Ovary (tissue), 9 donors: ENCODE results near the gene SNRPD1. TPM values are rescaled to one million over a fixed set of nuclear protein-coding genes. Genes with fewer than 3 reads are reported as not detected.
A peak's percentile ranks its signal among the peaks of the same experiment; 100 is the strongest.
"Not testable (repeated sequence)": the region's sequence is repeated elsewhere in the genome, so short reads cannot be mapped to it uniquely, and the experiment has no call there.

Source experiments
- DNase-seq, 5 donors: peaks; one replicate each; pipeline ENCODE4 v3.0.0-alpha.2; 2019 to 2020
- H3K27ac ChIP-seq, 2 donors: fragments of 200-600 bp; one replicate each; pipeline versions ENCODE4 v1.5.1 to v1.8.0; 2019 to 2022
- H3K27me3 ChIP-seq: fragments of 200-600 bp; one replicate; pipeline ENCODE4 v1.8.0; 2022
- H3K36me3 ChIP-seq: fragments of 200-600 bp; sonication (generic); one replicate; pipeline ENCODE4 v1.5.1; 2019
- H3K4me1 ChIP-seq: one replicate; pipeline ENCODE4 v1.8.1; 2013; ENCODE audit warnings: mild to moderate bottlenecking, moderate library complexity; ENCODE audit not compliant: insufficient read depth
- H3K4me3 ChIP-seq: fragments of 200-600 bp; sonication (generic); one replicate; pipeline ENCODE4 v1.5.1; 2017
- H3K9me3 ChIP-seq, 2 donors: fragments of 200-600 bp in 1 of 2; sonication (generic) in 1 of 2; one replicate each; pipeline versions ENCODE4 v1.5.1 to v1.8.1; 2013 to 2019; ENCODE audit warnings: mild to moderate bottlenecking in 1 of 2, moderate library complexity in 1 of 2
- EP300 ChIP-seq: sonication (generic); formaldehyde crosslinking; IDR thresholded peaks from one replicate; pipeline ENCODE4 v1.6.1; 2017; ENCODE audit warnings: antibody characterized with exemption
- POLR2A ChIP-seq: fragments of 450-650 bp; IDR thresholded peaks from one replicate; pipeline ENCODE4 v1.6.1; 2017; ENCODE audit warnings: antibody characterized with exemption, mild to moderate bottlenecking, moderate library complexity
- WGBS, 3 donors: extraction: QIAGEN DNeasy Blood & Tissue Kit in 1 of 3; methylation state at CpG; one replicate each; pipeline versions ENCODE4 v1.1.5 to v1.1.7; 2013 to 2017; 5-methylcytosine and 5-hydroxymethylcytosine counted together
- intact Hi-C, 4 donors: fragments of 100-400 bp; cut with DNase I; formaldehyde crosslinking; loops; one replicate each; pipeline versions ENCODE4 v1.11.0 to v1.15.1; 2022 to 2023
- polyA plus RNA-seq, 2 donors: library from polyadenylated mRNA; stranded (reverse); fragments of 200-250 nt in 1 of 2; fragments of 350-450 nt in 1 of 2; fragmentation: Illumina TruSeq in 1 of 2; extraction: RNeasy Lipid Tissue Mini Kit (QIAGEN cat#74804) in 1 of 2; gene quantifications; one replicate each; pipeline ENCODE4 v1.2.3, GENCODE V29; 2013 to 2014
- total RNA-seq, 7 donors: library from RNA; depleted of rRNA in 2 of 7; stranded (reverse); fragments of >200 nt in 2 of 7; fragmentation: NEBNext Ultra II Directional in 3 of 7; extraction: Animal tissue kit (Norgen Biotek cat#: 25700) in 3 of 7; gene quantifications; one replicate each; pipeline versions ENCODE4 v1.1.0 to v1.2.4, GENCODE V29; 2016 to 2023
- TF ChIP-seq, protein P1 (sequence below), 3 donors: fragments of 450-650 bp in 2 of 3; fragments of 200-600 bp in 1 of 3; IDR thresholded peaks; one replicate each; pipeline versions ENCODE4 v1.5.1 to v1.8.0; 2016 to 2022; ENCODE audit warnings: antibody characterized with exemption in 3 of 3, mild to moderate bottlenecking in 1 of 3
- donor health status: DM: no; HTN: no; CAD: no; lungs with moderate emphysema.
- donor health status: DM: no; HTN: no; CAD: no.
- donor health status: Bipolar disorder and iron deficiency.
- donor health status: DM: yes; HTN: yes; CAD: no.
- donor health status: DM: no; HTN: no; CAD: no.
- donor health status: DM: yes; HTN: yes; CAD: no.

Gene SNRPD1
- total and polyA plus RNA-seq, 9 donors = 3.9 to 64.4 (median 37.3) TPM

DNA sequence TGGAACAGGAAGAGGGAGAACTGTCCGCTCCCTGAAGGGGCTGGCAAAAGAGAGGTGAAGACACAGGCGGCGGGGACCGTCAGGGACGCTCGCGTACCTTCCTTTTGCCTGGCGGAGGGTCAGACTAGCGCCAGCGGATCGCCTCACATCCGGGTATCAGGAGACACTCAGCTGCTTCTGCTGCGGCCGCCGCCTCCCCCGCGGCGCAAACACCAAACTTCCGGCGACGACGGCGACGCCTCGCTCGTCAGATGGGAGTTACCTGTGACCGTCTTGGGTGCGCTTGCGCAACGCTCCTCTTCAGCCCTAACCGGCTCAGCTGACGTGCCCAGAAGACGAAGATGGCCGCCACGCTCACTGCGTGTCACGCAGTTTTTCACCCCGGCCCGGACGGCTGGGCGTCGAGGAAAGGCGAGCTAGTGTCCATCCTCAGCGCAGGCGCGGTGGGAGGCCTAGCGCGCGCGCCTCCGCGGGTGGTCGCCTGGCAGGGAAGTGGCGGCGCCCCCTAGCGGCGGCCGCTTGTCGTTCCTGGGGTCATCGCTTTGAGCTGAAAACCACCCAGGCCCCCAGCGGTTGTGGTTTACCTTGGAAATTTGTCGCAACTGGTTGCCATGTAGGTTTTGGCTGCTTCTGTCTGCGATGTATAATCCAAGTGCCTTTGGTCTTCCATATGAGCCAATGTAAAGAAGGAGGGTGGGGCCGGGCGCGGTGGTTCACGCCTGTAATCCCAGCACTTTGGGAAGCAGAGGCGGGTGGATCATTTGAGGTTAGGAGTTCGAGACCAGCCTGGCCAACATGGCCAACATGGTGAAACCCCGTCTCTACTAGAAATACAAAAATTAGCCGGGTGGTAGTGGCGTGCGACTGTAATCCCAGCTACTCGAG, 11.3 kb upstream of the SNRPD1 start, which contains the start of gene ESCO1:
TSS of gene ESCO1 (minus strand) at position 179 of the 885 bp plus-strand sequence. CDS start 25,861 bp downstream, outside the sequence.
- H3K27me3 ChIP-seq = no peaks in the 10 kb centered on the region
- H3K4me3 ChIP-seq = peak within 1 kb of the TSS; percentile 96
- no peaks in the 10 kb centered on the region for H3K9me3 ChIP-seq
- peak within 1 kb of the TSS; percentile 36 to 93 for H3K27ac ChIP-seq
- H3K4me1 ChIP-seq = peaks cover 3% of the 10 kb centered on the region
- H3K36me3 ChIP-seq = no peaks in the 10 kb centered on the region
- DNase-seq = peak; percentile 94 to 97 (median 95)
- 8 to 18% (median 9%) methylated on average over 40 to 74 of the region's 74 CpGs for WGBS, 3 donors
- TF ChIP-seq, protein P1, sequence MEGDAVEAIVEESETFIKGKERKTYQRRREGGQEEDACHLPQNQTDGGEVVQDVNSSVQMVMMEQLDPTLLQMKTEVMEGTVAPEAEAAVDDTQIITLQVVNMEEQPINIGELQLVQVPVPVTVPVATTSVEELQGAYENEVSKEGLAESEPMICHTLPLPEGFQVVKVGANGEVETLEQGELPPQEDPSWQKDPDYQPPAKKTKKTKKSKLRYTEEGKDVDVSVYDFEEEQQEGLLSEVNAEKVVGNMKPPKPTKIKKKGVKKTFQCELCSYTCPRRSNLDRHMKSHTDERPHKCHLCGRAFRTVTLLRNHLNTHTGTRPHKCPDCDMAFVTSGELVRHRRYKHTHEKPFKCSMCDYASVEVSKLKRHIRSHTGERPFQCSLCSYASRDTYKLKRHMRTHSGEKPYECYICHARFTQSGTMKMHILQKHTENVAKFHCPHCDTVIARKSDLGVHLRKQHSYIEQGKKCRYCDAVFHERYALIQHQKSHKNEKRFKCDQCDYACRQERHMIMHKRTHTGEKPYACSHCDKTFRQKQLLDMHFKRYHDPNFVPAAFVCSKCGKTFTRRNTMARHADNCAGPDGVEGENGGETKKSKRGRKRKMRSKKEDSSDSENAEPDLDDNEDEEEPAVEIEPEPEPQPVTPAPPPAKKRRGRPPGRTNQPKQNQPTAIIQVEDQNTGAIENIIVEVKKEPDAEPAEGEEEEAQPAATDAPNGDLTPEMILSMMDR (IDR thresholded peaks at IDR 0.05) = peak; percentile 96 to 99 (median 98)
- TF ChIP-seq POLR2A (peak; percentile 78), EP300 (peak; percentile 63)
- intact Hi-C loops = loop anchor here in 2 of 4 donors (5.0 to 10.0 kb wide), 3 partner anchors 142 to 358 kb away; partner anchors contain the start of genes GREB1L (in 1 of the 2) and MIB1 (in 1 of the 2)

DNA sequence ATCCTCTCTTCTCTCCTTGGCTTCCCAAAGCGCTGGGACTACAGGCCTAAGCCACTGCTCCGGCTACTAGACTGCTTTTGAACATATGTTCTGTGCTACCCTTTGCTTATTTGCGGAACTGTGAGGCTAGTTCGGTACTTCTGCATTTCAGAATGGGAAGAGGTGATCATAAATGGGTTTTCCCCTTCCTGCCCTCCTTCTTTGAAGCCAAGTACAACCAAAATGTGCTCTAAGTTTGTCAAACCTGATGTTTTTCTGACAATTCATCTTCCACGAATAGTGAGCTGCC, 9.9 kb upstream of the SNRPD1 start:
- Histone ChIP-seq H3K27ac (no peak overlapping the region), H3K27me3 (no peaks in the 10 kb centered on the region), H3K4me1 (peaks cover 3% of the 10 kb centered on the region), H3K9me3 (no peaks in the 10 kb centered on the region), H3K36me3 (no peaks in the 10 kb centered on the region), H3K4me3 (no peak overlapping the region)
- WGBS, 3 donors = 85 to 94% (median 90%) methylated on average over 5 of the region's 5 CpGs
- no peak for DNase-seq
- TF ChIP-seq EP300 (no peak), POLR2A (no peak)
- TF ChIP-seq, protein P1 (IDR thresholded peaks at IDR 0.05) = no peak
- intact Hi-C loops = loop anchor here in 2 of 4 donors (5.0 to 10.0 kb wide), 3 partner anchors 140 to 360 kb away; partner anchors contain the start of genes GREB1L (in 1 of the 2) and MIB1 (in 1 of the 2)

DNA sequence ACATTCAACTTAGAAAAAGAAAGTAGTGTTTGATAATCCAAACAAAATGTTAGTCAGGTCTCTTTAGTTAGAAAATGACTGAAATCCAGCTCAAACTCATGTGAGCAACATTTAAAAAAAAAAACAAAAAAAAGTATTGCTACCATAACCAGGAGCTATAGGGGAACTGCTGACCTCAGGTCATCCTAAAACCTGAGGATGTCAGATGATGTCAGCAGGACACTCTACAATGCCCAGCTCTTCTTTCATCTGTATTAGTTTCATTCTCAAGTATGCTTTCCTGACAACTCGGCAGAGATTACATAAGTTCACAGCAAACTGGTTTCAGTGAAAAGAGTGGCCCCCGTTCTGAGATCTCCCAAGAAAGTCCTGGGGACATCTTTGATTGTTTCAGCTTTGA, 7.4 kb upstream of the SNRPD1 start:
- H3K4me3 ChIP-seq = no peak overlapping the region
- H3K27ac ChIP-seq = no peak overlapping the region
- no peaks in the 10 kb centered on the region for H3K9me3 ChIP-seq
- TF ChIP-seq, protein P1 (IDR thresholded peaks at IDR 0.05) = no peak
- no peak for TF ChIP-seq EP300
- no peak for TF ChIP-seq POLR2A
- intact Hi-C loops = loop anchor here in 2 of 4 donors (5.0 to 10.0 kb wide), 3 partner anchors 138 to 362 kb away; partner anchors contain the start of genes GREB1L (in 1 of the 2) and MIB1 (in 1 of the 2)
- no peaks in the 10 kb centered on the region for H3K36me3 ChIP-seq
- no peaks in the 10 kb centered on the region for H3K4me1 ChIP-seq
- no peaks in the 10 kb centered on the region for H3K27me3 ChIP-seq
- no peak for DNase-seq
- 29 to 63% (median 31%) methylated on average over 2 of the region's 2 CpGs for WGBS, 3 donors

DNA sequence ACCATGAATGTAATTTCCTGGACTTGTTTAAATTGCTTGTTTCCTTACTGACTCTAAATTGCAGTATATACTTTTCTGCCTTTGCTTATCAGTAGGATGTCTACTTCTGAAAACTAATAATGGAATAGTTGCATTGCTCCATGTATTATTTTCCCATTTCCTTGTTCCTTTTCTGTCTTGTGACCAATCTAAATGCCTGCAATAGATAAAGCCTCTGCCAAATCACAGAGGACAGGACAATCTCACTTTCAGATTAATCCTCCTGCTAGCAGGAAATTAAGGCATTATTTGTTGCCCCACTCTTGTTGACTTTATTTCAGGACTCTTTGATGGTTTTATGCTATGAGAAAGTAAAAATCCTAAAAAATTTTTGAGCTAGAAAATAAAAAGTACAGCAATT, 6.9 kb upstream of the SNRPD1 start:
- intact Hi-C loops = loop anchor here in 1 of 4 donors (10.0 kb wide), 1 partner anchor 220 kb away; no protein-coding TSS in a partner anchor
- no peak overlapping the region for H3K4me3 ChIP-seq

DNA sequence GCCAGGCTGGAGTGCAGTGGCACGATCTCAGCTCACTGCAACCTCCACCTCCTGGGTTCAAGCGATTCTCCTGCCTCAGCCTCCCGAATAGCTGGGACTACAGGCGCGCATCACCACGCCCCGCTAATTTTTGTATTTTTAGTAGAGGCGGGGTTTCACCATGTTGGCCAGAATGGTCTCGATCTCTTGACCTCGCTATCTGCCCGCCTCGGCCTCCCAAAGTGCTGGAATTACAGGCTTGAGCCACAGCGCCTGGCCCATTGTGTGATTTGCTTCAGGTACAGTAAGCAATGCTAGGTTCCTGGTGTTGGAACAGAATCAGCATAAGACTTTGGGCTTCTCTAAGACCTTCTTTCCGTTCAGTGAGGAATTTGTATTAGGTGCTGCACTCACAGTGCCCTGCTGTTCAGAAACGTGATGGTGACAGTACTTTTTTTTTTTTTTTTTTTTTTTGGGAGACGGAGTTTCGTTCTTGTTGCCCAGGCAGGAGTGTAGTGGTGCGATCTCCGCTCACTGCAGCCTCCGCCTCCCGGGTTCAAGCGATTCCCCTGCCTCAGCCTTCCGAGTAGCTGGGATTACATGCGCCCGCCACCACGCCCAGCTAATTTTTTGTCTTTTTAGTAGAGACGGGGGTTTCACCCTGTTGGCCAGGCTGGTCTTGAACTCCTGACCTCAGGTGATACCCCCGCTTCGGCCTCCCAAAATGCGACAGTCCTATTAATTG, 551 bp upstream of the SNRPD1 start:
- H3K27ac ChIP-seq = peak overlapping the region in 1 of 2 donors; percentile 32
- H3K27me3 ChIP-seq, H3K4me1 ChIP-seq, H3K9me3 ChIP-seq, intact Hi-C loops, H3K36me3 ChIP-seq: not testable (repeated sequence)
- H3K4me3 ChIP-seq = peak overlapping the region; percentile 77
- 48 to 52% (median 50%) methylated on average over 30 of the region's 30 CpGs for WGBS, 3 donors
- peak in 1 of 5 donors; percentile 29 for DNase-seq

More for the DNA sequence above, 6.9 kb upstream of the SNRPD1 start:
- no peaks in the 10 kb centered on the region for H3K4me1 ChIP-seq
- no peaks in the 10 kb centered on the region for H3K27me3 ChIP-seq
- no peaks in the 10 kb centered on the region for H3K9me3 ChIP-seq
- peak overlapping the region in 1 of 2 donors; percentile 12 for H3K27ac ChIP-seq
- no peak for DNase-seq
- TF ChIP-seq, protein P1 (IDR thresholded peaks at IDR 0.05) = no peak
- TF ChIP-seq POLR2A (no peak), EP300 (no peak)
- no peaks in the 10 kb centered on the region for H3K36me3 ChIP-seq

DNA sequence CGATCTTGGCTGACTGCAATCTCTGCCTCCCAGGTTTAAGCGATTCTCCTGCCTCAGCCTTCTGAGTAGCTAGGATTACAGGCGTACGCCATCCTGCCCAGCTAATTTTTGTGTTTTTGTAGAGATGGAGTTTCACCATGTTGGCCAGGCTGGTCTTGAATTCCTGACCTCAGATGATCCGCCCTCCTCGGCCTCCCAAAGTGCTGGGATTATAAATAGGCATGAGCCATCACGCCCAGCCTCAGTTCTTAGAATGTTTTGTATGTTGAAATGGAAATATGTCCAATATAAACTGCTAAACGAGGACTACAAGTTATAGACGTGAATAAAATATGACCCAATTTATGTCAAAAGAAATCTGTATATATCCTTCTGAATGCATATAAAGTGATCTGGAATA, 9.5 kb downstream of the SNRPD1 start:
- H3K4me1 ChIP-seq, H3K36me3 ChIP-seq, H3K27me3 ChIP-seq, H3K9me3 ChIP-seq, H3K27ac ChIP-seq, intact Hi-C loops, H3K4me3 ChIP-seq, DNase-seq: not testable (repeated sequence)
- WGBS, 3 donors = 89 to 95% (median 93%) methylated on average over 9 of the region's 9 CpGs
